Lung (tissue), 12 donors: ENCODE results near the gene RCC2. TPM values are rescaled to one million over a fixed set of nuclear protein-coding genes. Genes with fewer than 3 reads are reported as not detected.

Experiments
- ATAC-seq: fragments of 200-7000 bp; cut with Tn5 transposase; one replicate; pipeline ENCODE4 v1.9.1; 2020; ENCODE audit warnings: moderate number of reproducible peaks; ENCODE audit not compliant: insufficient read depth, low FRiP score
- DNase-seq, 3 donors: peaks; one replicate each; pipeline ENCODE4 v3.0.0-alpha.2; 2013 to 2017
- H3K27ac ChIP-seq, 2 donors: one replicate each; pipeline ENCODE4 v1.5.1; 2013; ENCODE audit warnings: mild to moderate bottlenecking in 2 of 2, moderate library complexity in 2 of 2, control low read depth in 1 of 2, inconsistent platforms in 1 of 2, low read depth in 1 of 2, low read length in 1 of 2
- H3K27me3 ChIP-seq, 3 donors: one replicate each; pipeline ENCODE4 v1.5.1; 2013; ENCODE audit warnings: low read length in 2 of 3; ENCODE audit not compliant: control insufficient read depth in 3 of 3, insufficient read depth in 3 of 3
- H3K36me3 ChIP-seq, 4 donors: one replicate each; pipeline ENCODE4 v1.5.1; 2013; ENCODE audit warnings: low read length in 4 of 4, mild to moderate bottlenecking in 1 of 4, moderate library complexity in 1 of 4; ENCODE audit not compliant: control insufficient read depth in 4 of 4, insufficient read depth in 4 of 4
- H3K4me1 ChIP-seq, 5 donors: one replicate each; pipeline ENCODE4 v1.5.1; 2013; ENCODE audit warnings: low read length in 5 of 5, mild to moderate bottlenecking in 2 of 5, moderate library complexity in 1 of 5; ENCODE audit not compliant: control insufficient read depth in 5 of 5, insufficient read depth in 5 of 5
- H3K4me3 ChIP-seq: one replicate; pipeline ENCODE4 v1.5.1; 2013; ENCODE audit warnings: mild to moderate bottlenecking, control low read depth, moderate library complexity
- H3K9ac ChIP-seq, 2 donors: one replicate each; pipeline ENCODE4 v1.5.1; 2013; ENCODE audit warnings: low read length in 2 of 2, control low read depth in 1 of 2; ENCODE audit not compliant: insufficient read depth in 1 of 2
- H3K9me3 ChIP-seq, 4 donors: one replicate each; pipeline ENCODE4 v1.5.1; 2013; ENCODE audit warnings: low read length in 3 of 4, mild to moderate bottlenecking in 1 of 4, moderate library complexity in 1 of 4; ENCODE audit not compliant: control insufficient read depth in 4 of 4, insufficient read depth in 3 of 4
- CTCF ChIP-seq: IDR thresholded peaks from 2 replicates; pipeline ENCODE4 v1.5.1; 2012; ENCODE audit warnings: mild to moderate bottlenecking; ENCODE audit errors: control extremely low read depth, extremely low read depth
- WGBS, 2 donors: extraction: QIAGEN DNeasy Blood & Tissue Kit; methylation state at CpG; one replicate each; pipeline ENCODE4 v1.1.7; 2013; 5-methylcytosine and 5-hydroxymethylcytosine counted together
- polyA plus RNA-seq, 2 donors: library from polyadenylated mRNA; stranded (reverse); fragments of 200-250 nt; gene quantifications; one replicate each; pipeline ENCODE4 v1.2.1, GENCODE V29; 2013
- total RNA-seq, 2 donors: library from RNA; depleted of rRNA in 1 of 2; stranded (reverse); fragments of >200 nt in 1 of 2; gene quantifications; one replicate each; pipeline ENCODE4 v1.2.1, GENCODE V29; 2014 to 2021
- donor health status: control.
- donor health status: control.
- donor health status: Bipolar disorder and iron deficiency.
- donor health status: healthy.
- donor health status: DM: yes; HTN: yes; CAD: no.

RCC2 gene
- total and polyA plus RNA-seq, 4 donors, result 31.9 to 51.2 (median 38.5) TPM

GRCh38 chr1:17400725-17401341 is 38.6 kb downstream of the RCC2 start:
- ATAC-seq, result no peak
- Histone ChIP-seq H3K4me1 (no peaks in the 10 kb centered on the region), H3K36me3 (no peaks in the 10 kb centered on the region), H3K27me3 (no peaks in the 10 kb centered on the region), H3K9ac (no peak overlapping the region), H3K27ac (no peak overlapping the region), H3K4me3 (no peak overlapping the region), H3K9me3 (no peaks in the 10 kb centered on the region)
- TF ChIP-seq CTCF, result no peak
- 86 to 93% methylated on average over 11 of the region's 11 CpGs for WGBS, 2 donors
- no peak for DNase-seq

- no peak overlapping the region for H3K27ac ChIP-seq
- no peak for TF ChIP-seq CTCF
- no peak for DNase-seq
- no peaks in the 10 kb centered on the region for H3K27me3 ChIP-seq
- H3K9me3 ChIP-seq, result no peaks in the 10 kb centered on the region
- H3K9ac ChIP-seq, result no peak overlapping the region
- H3K36me3 ChIP-seq, result no peaks in the 10 kb centered on the region
- no peaks in the 10 kb centered on the region for H3K4me1 ChIP-seq
- WGBS, 2 donors, result 76 to 82% methylated on average over 7 of the region's 7 CpGs
- no peak for ATAC-seq
- no peak overlapping the region for H3K4me3 ChIP-seq
Observed at GRCh38 chr1:17397910-17398695, 41.4 kb downstream of the RCC2 start.

- WGBS, 2 donors, result 57 to 62% methylated on average over 8 of the region's 8 CpGs
- DNase-seq (no peak), ATAC-seq (no peak)
- no peak overlapping the region for H3K27ac ChIP-seq
- H3K4me1 ChIP-seq, result no peaks in the 10 kb centered on the region
- no peak overlapping the region for H3K9ac ChIP-seq
- no peak for TF ChIP-seq CTCF
- H3K36me3 ChIP-seq, result no peaks in the 10 kb centered on the region
- H3K4me3 ChIP-seq, result no peak overlapping the region
- H3K27me3 ChIP-seq, result no peaks in the 10 kb centered on the region
- H3K9me3 ChIP-seq, result no peaks in the 10 kb centered on the region
Observed at GRCh38 chr1:17393230-17393629, 46.2 kb downstream of the RCC2 start.
